ENCODE results near the gene CALML6. TPM values are rescaled to one million over a fixed set of nuclear protein-coding genes. Genes with fewer than 3 reads are reported as not detected.
"Not testable (repeated sequence)": the region's sequence is repeated elsewhere in the genome, so short reads cannot be mapped to it uniquely, and the experiment has no call there.

The CALML6 gene
- total RNA-seq, 2 experiments from 2014 or later = 0.21 to 0.81 TPM

DNA sequence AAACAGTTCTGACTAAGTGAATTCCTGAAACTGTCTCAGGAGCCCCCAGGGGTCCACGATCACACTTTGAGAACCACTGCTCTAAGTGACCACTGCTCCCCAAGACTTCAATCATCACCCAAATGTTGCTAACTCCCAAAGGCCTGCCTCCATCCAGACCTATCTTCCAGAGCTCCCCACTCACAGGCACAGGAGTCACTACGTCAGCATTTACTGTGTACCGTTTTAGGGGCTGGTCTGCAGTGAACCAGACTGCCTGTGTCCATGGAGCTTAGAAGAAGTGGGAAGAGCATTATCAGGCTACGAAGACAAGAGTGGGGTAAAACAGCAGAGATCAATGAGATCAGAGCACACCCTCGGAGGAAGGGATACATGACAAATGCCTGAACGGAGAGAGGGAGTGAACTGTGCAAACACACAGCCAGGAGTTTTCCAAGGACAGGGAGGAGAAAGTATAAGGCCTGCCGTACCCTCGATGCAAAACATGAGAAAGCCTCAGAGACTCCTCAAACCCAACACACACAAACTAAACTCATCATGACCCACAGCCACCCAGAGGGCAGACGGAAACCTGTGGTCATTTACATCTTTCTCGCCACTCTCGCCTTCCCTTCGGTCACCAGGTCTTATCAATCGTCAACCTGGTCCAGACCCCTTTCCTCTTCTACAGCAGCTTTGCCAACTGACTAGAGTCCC lies 34.3 kb upstream of the CALML6 start:
- H3K9me3 Mint-ChIP-seq (ENCODE audit: low read depth) = no peaks in the 10 kb centered on the region
- no peak overlapping the region for H3K4me3 Mint-ChIP-seq
- intact Hi-C loops (cut with DNase I, micrococcal nuclease) = no loop called here
- DNase-seq (no peak), ATAC-seq (no peak)
- H3K4me1 Mint-ChIP-seq = peaks cover 71% of the 10 kb centered on the region
- peak overlapping the region; percentile 62 for H3K27ac Mint-ChIP-seq
- CTCF ChIA-PET = interaction anchor here (0.6 to 1.2 kb wide), 4 partner anchors 10 to 888 kb away, joined by 3 to 8 read pairs (median 4); no protein-coding TSS in a partner anchor
- H3K36me3 Mint-ChIP-seq (ENCODE audit: low read depth) = peaks cover 29% of the 10 kb centered on the region
- no peaks in the 10 kb centered on the region for H3K27me3 Mint-ChIP-seq
- POLR2A ChIA-PET = no interaction called here

DNA sequence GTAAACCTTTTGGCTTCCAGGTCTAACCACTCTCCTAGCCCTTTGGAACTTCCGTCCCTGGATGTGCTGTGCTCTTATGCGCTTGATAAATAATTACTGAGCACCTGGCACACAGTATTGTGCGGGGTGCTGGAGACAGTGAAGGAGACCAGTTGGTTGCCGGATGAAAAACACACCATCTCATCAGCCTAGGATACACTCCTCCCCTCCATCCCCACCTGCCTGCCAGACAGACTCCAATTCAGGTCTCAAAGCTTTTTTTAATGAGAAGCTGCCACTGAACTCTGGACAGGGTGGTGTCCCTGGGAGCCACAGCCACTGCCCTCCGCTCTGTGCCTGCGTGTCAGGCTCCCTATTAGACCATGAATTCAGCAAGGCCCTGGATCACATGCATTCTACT lies 33.3 kb upstream of the CALML6 start:
- Mint-ChIP-seq H3K27me3 (no peaks in the 10 kb centered on the region), H3K4me1 (peaks cover 67% of the 10 kb centered on the region), H3K4me3 (no peak overlapping the region), H3K9me3 (ENCODE audit: low read depth) (no peaks in the 10 kb centered on the region), H3K36me3 (ENCODE audit: low read depth) (peaks cover 24% of the 10 kb centered on the region), H3K27ac (no peak overlapping the region)
- no peak for ATAC-seq
- intact Hi-C loops (cut with DNase I, micrococcal nuclease) = no loop called here
- ChIA-PET POLR2A (interaction anchor here (0.7 kb wide), 1 partner anchor 534 kb away, joined by 3 read pairs; no protein-coding TSS in a partner anchor), CTCF (interaction anchor here (0.6 to 1.2 kb wide), 3 partner anchors 12 to 889 kb away, joined by 3 to 8 read pairs (median 4); no protein-coding TSS in a partner anchor)
- DNase-seq = no peak

DNA sequence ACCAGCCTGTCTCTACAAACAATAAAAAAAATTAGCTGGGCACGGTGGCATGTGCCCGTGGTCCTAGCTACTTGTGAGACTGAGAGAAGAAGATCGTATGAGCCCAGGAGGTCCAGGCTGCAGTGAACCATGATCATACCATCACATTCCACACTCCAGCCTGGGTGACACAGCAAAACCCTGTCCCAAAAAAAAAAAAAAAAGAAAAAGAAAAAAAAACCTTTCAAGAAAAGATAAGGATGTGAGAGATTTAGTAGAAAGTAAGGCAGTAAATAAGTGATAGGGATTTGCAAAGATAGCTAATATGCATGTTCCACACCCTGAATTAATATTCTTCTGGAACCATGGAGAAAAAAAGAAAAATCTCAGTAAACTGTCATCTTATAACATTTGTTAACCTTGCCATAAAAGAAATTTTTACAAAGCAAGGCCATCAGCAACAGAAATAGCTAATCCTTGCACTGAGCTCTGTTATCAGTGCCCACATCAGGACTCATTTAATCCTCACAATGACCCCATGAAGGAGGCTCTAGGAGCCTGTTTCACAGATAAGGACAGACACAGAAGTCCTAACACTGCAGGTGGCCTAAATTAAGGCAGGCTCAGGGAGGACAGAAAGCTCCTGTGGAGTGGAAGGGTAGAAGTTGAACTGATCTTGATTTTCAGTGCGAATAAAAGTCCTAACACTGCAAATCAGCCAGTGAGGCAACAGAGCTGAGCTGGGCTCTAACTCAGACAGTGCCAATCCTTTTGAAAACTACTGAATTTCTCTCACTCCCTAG lies 31.8 kb upstream of the CALML6 start:
- ChIA-PET CTCF (interaction anchor here (0.9 to 1.5 kb wide), 2 partner anchors 22 to 24 kb away, joined by 5 read pairs; no protein-coding TSS in a partner anchor), POLR2A (interaction anchor here (0.7 to 0.9 kb wide), 2 partner anchors 15 to 60 kb away, joined by 6 to 9 read pairs; no protein-coding TSS in a partner anchor)
- peak overlapping the region; percentile 60 for H3K27ac Mint-ChIP-seq
- intact Hi-C loops (cut with DNase I, micrococcal nuclease) = no loop called here
- DNase-seq = no peak
- ATAC-seq = no peak
- H3K9me3 Mint-ChIP-seq (ENCODE audit: low read depth) = no peaks in the 10 kb centered on the region
- H3K4me1 Mint-ChIP-seq = peaks cover 72% of the 10 kb centered on the region
- H3K4me3 Mint-ChIP-seq = no peak overlapping the region
- no peaks in the 10 kb centered on the region for H3K27me3 Mint-ChIP-seq
- H3K36me3 Mint-ChIP-seq (ENCODE audit: low read depth) = peaks cover 23% of the 10 kb centered on the region

DNA sequence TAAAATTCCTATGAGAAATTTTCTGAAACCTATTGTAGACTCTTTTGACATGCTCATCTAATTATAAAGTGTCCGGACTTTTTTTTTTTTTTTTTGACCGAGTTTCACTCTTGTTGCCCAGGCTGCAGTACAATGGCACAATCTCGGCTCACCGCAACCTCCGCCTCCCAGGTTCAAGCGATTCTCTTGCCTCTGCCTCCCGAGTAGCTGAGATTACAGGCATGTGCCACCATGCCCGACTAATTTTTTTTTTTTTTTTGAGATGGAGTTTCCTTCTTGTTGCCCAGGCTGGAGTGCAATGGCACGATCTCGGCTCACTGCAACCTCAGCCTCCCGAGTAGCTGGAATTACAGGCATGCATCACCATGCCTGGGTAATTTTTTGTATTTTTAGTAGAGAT lies 31.2 kb upstream of the CALML6 start:
- ATAC-seq; intact Hi-C loops (cut with DNase I, micrococcal nuclease); DNase-seq; H3K4me3 Mint-ChIP-seq; H3K9me3 Mint-ChIP-seq (ENCODE audit: low read depth); H3K27me3 Mint-ChIP-seq: not testable (repeated sequence)
- peaks cover 19% of the 10 kb centered on the region for H3K36me3 Mint-ChIP-seq (ENCODE audit: low read depth)
- peak overlapping the region; percentile 13 for H3K27ac Mint-ChIP-seq
- ChIA-PET CTCF (interaction anchor here (0.6 to 1.5 kb wide), 3 partner anchors 22 to 26 kb away, joined by 3 to 5 read pairs (median 5); no protein-coding TSS in a partner anchor), POLR2A (interaction anchor here (0.9 kb wide), 1 partner anchor 60 kb away, joined by 9 read pairs; no protein-coding TSS in a partner anchor)
- H3K4me1 Mint-ChIP-seq = peaks cover 72% of the 10 kb centered on the region

DNA sequence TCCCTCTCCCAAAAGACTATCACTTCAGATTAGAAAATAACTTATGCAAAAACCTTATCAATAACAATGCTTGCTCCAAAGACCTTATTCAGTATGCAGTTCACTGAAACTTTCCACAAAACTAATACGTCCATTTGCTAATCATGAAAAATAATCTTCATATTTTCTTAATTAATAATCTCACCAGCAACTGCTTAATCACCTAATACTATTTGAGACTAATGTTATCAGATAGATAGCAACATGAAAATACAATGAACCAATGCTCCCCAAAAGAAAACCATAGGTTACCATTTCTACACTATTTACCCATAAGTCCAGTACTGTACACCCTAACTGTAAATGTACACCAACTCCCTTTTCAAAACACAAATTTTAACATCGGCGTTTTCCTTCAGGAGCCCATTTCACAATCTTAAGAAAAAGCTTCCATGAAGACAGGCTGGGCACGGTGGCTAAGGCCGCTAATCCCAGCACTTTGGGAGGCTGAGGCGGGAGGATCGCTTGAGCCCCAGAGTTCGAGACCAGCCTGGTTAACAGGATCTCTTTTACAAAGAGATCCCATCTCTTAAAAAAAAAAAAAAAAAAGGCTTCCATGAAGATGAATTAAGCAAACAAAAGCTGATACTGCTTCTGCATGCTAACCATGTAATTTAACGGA lies 25.8 kb upstream of the CALML6 start:
- ATAC-seq (no peak), DNase-seq (no peak)
- peak overlapping the region; percentile 83 for H3K4me3 Mint-ChIP-seq
- H3K36me3 Mint-ChIP-seq (ENCODE audit: low read depth) = peaks cover 24% of the 10 kb centered on the region
- ChIA-PET CTCF (interaction anchor here (0.8 to 2.1 kb wide), 3 partner anchors 17 to 110 kb away, joined by 3 to 6 read pairs (median 3); no protein-coding TSS in a partner anchor), POLR2A (interaction anchor here (0.6 to 0.7 kb wide), 2 partner anchors 9 to 29 kb away, joined by 3 to 11 read pairs; no protein-coding TSS in a partner anchor)
- peak overlapping the region; percentile 78 for H3K27ac Mint-ChIP-seq
- intact Hi-C loops (cut with DNase I, micrococcal nuclease) = loop anchor here in 1 of 2 experiments (2.0 kb wide), 1 partner anchor 108 kb away; no protein-coding TSS in a partner anchor
- no peaks in the 10 kb centered on the region for H3K27me3 Mint-ChIP-seq
- H3K4me1 Mint-ChIP-seq = peaks cover 49% of the 10 kb centered on the region
- no peaks in the 10 kb centered on the region for H3K9me3 Mint-ChIP-seq (ENCODE audit: low read depth)

DNA sequence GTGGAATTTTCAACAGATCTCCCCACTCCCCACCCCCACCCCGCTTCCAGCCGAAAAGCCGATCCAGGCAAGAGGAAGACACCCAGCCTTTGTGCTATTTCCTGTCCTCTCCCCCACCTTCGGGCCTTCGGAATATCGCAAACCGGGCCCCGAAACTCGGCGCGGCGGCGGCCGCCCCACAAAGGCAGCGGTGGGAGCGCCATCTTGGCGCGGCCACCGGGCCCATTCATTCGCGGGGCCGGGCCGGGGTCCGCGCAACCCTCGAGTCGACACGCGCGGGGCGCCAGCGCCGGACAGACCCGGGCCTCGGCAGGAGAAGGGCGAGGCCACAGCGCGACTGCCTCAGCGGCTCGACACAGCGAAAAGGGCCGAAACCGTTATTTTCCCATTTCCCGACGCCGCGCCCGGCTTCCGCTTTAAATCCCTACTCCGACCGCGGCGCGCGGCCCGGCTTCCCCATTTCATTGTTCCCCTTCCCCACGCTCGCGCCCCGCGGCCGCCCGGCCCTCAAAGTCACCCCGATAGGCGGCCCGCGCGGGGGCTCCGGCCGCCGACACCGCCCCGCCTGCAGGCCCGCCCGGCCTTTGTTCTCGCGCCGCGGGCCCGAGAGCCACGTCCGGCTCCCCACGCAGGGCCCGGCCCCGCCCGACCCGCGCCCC lies 25.1 kb upstream of the CALML6 start:
- peaks cover 53% of the 10 kb centered on the region for H3K4me1 Mint-ChIP-seq

DNA sequence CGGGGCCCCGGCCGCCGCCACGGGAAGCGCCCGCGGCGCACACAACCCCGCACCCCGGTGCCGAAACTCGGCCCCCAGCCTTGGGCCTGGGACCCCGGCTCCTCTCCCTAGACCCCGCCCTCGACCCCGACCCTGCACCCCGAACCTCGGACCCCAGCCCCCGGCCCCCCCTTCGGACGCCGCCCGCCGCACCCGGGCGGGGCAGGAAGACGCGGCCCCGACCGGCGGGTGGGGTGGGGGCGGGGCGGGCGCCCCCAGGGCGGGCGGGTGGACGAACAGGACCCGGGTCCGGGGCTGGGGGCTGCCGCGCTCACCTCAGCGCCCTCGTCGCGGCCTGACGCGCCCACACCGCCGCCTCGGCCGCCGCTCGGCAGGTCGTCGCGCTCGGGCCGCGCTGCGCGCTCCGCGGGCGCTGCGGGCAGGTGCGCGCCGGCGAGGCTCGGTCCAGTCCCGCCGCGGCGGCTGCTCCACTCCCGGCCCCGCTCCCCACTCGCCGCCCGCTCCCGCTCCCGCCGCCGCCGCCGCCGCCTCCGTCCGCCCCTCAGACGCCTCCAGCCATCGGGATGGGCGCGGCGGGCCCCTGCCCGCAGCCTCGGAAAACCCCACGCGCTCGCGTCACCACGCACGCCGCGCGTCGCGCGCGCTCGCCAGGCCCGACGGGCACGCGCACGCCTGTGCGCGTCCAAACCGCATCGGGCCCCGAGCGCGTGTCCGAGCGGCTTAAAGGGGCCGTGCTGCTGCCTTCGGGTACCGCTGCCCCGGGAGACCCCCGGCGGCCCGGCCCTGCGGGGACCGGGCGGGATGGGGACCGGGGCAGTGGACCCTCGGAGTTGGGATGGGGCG lies 24.3 kb upstream of the CALML6 start, which contains the start of gene GNB1:
TSS of gene GNB1 (minus strand) at position 582 of the 843 bp plus-strand sequence. CDS start 65,634 bp downstream, outside the sequence.
- H3K9me3 Mint-ChIP-seq (ENCODE audit: low read depth) = no peaks in the 10 kb centered on the region
- H3K4me3 Mint-ChIP-seq = peak within 1 kb of the TSS; percentile 88
- intact Hi-C loops (cut with DNase I, micrococcal nuclease) = loop anchor here (1.0 to 5.0 kb wide), 11 partner anchors 16 to 848 kb away; partner anchors contain the start of genes ATAD3B (in 1 of the 2), C1orf159 (in 1 of the 2), CDK11A (in 1 of the 2) and CDK11B (in 1 of the 2)
- POLR2A ChIA-PET = interaction anchor here (1.8 kb wide), 1 partner anchor 18 kb away, joined by 4 read pairs; no protein-coding TSS in a partner anchor
- H3K27me3 Mint-ChIP-seq = no peaks in the 10 kb centered on the region
- DNase-seq = peak; percentile 91
- peaks cover 24% of the 10 kb centered on the region for H3K36me3 Mint-ChIP-seq (ENCODE audit: low read depth)
- peak within 1 kb of the TSS; percentile 84 for H3K27ac Mint-ChIP-seq
- H3K4me1 Mint-ChIP-seq = peaks cover 54% of the 10 kb centered on the region
- ATAC-seq = peak; percentile 47
- CTCF ChIA-PET = no interaction called here

More for the DNA sequence above, 25.1 kb upstream of the CALML6 start:
- peak; percentile 37 for ATAC-seq
- Mint-ChIP-seq H3K27ac (peak overlapping the region; percentile 78), H3K4me3 (peak overlapping the region; percentile 83), H3K9me3 (ENCODE audit: low read depth) (no peaks in the 10 kb centered on the region), H3K36me3 (ENCODE audit: low read depth) (peaks cover 24% of the 10 kb centered on the region), H3K27me3 (no peaks in the 10 kb centered on the region)
- POLR2A ChIA-PET = no interaction called here
- peak; percentile 64 for DNase-seq
- intact Hi-C loops (cut with DNase I, micrococcal nuclease) = loop anchor here (2.0 to 5.0 kb wide), 4 partner anchors 109 to 848 kb away; partner anchors contain the start of genes CDK11A (in 1 of the 2) and CDK11B (in 1 of the 2)
- CTCF ChIA-PET = no interaction called here

DNA sequence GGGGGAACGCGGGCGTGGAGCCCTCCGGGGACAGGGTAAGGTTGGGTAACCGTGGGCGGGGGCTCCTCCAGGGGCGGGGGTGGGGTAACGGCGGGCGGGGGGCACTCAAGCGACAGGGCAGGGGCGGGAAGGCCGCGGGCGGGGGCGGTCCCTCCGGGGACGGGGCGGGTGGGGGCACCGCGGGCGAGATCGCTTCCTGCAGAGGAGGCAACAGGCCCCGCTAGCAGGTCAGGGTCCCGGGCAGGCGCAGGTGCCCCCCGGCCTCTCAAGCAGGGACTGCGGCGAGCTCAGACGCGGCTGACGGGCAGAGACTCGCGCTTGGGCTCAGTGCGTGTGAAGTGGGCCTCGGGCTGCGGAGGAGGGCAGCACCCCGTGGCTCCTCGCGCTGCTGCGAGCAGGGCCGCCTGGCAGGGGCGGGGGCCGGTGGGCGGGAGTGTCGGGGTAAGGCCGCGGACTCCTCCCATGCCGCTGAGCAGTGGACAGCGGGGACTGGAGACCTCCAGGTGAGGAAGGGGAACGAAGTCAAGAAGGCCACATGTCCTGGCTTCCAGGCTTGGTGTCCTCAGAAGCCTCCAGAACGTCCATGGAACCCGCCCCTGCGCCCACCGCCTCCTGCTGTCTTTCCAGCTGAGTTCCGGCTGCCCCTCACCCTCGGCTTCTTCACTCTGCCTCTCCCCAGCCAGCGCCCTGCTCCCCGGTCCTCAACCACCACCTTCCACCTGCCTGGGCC lies 23.5 kb upstream of the CALML6 start:
- CTCF ChIA-PET = interaction anchor here (0.6 to 0.8 kb wide), 2 partner anchors 14 to 16 kb away, joined by 3 to 6 read pairs; no protein-coding TSS in a partner anchor
- intact Hi-C loops (cut with DNase I, micrococcal nuclease) = loop anchor here (1.0 to 5.0 kb wide), 11 partner anchors 15 to 849 kb away; partner anchors contain the start of genes ATAD3B (in 1 of the 2), C1orf159 (in 1 of the 2), CDK11A (in 1 of the 2) and CDK11B (in 1 of the 2)
- peak overlapping the region; percentile 84 for H3K27ac Mint-ChIP-seq
- no peaks in the 10 kb centered on the region for H3K9me3 Mint-ChIP-seq (ENCODE audit: low read depth)
- ATAC-seq (peak; percentile 52), DNase-seq (peak; percentile 78)
- peaks cover 49% of the 10 kb centered on the region for H3K4me1 Mint-ChIP-seq
- POLR2A ChIA-PET = interaction anchor here (1.2 to 1.8 kb wide), 2 partner anchors 18 to 111 kb away, joined by 3 to 4 read pairs; no protein-coding TSS in a partner anchor
- H3K4me3 Mint-ChIP-seq = peak overlapping the region; percentile 88
- H3K27me3 Mint-ChIP-seq = no peaks in the 10 kb centered on the region
- peaks cover 22% of the 10 kb centered on the region for H3K36me3 Mint-ChIP-seq (ENCODE audit: low read depth)
